NCI-H1417 treated with DMSO at 0.1 percent for 48 hours (cell line): ENCODE results near the gene CDT1.

Source experiments
- DNase-seq: peaks from one replicate; lab custom pipeline; 2025; lab: John Stamatoyannopoulos, UW

Gene CDT1

DNA sequence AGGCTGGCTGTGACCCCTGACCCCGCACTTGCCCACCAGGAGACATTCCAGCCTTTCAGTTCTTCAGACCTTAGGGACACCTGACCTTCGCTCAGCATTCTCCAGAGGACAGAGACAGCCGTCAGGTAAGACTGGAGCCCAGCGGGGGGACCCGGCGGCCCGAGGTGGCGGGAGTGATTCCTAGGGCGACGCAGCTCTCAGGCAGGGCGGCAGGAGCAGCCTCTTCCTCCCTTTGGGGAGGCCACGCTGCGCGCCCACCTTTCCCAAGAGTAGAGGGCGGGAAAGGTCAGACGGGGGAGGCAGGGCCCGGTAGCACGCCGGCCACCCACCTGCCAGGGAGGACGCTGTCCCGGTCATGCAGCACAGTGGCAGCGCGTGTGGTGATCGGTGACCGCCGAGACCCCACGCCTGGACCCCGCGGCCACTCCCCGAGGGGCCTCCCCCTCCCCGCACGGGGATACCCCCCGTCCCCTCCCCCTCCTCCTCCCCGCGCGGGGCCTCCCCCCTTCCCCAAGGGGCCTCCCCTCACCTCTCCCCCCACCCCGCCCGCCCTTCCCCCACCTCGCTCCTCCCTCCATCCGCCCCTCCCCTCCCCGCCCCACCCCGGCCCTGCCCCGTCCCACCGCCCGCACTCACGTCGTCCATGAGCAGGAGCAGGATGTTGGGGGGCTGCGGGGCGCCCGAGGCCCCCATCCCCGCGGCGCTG lies 52.7 kb downstream of the CDT1 start:
- DNase-seq = no peak

DNA sequence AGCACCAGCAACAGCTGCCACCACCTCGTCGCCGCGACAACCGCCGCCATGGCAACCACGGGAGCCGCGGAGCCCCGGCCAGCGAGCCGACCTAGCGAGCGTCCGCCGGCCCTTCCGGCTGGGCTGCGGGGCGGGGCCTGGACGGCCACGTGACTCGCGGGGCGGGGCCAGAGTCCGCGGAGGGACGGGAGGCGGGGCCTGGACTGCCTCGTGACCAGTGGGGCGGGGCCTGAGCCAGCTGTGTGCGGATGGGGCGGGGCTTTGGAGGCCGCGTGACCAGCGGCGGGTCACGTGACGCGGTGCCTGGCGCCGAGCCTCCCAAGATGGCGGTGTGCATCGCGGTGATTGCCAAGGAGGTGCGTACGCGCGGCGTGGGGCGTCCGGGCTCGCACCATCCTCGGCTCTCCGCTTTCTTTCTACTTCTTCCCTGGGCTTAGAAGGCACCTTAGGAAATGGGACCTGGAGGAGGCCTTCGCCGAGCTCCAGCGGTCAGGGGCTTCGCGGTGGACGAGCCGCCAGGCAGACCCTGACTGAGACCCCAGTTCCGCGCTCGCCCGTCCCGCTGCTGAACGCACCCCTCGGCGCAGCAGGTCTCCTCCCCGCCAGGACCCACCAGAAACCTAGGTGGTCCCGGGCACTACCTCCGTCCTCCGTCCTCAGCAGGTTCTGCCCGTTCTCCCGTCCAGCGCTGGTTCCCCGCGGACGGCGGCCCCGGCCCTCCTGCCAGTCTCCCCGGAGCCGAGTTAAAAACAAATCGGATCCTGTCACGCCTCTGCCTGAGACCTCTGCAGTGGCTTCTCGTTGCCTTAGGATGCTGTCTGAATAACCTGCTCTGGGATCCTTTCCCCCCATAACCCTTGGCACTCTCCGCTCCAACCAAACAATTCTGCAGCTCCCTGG lies 53.5 kb downstream of the CDT1 start, which contains the start of the genes GALNS and TRAPPC2L:
TSS of gene GALNS (minus strand) at position 120 of the 900 bp plus-strand sequence. CDS start at position 50, 70 bp downstream.
TSS of gene TRAPPC2L (plus strand) at position 300 of the 900 bp plus-strand sequence. CDS start at position 324, 24 bp downstream.
- peak; percentile 68 for DNase-seq

DNA sequence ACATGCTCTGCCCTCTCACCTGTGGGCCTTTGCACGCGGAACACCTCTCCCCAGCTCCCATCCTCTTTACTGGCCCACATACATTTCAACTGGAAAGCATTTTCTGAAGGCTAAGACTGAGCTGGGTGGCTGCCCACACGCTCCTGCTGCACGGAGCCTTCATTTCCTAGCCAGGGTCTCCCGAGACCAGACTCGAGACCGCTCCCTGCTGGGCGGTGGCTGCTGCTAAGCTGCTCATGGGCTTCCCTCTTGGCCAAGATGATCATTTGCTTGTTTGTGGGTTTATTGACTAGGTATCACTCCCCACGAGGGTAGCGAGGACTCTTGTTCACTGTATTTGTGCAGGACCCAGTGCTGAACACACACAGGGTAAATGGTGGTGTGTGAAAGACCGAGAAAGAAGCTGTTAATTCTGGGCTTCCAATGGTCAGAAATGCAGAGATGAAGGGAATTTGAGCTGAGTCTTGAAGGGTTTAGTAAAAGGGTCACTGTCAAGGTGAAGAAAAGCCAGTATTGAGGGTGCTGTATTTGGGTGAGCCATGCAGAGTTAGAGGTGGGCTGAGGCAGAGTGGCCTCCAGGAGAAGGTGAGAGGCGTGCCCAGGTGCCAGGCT lies 54.2 kb downstream of the CDT1 start:
- no peak for DNase-seq
